DND-41 (cell line): Measurements from ENCODE around the gene FAU.
A peak's percentile ranks its signal among the peaks of the same experiment; 100 is the strongest.

Experiments
- ATAC-seq: fragments of 200-7000 bp; cut with Tn5 transposase; 3 replicates; pipeline ENCODE4 v1.9.1; 2021; ENCODE audit warnings: low read depth; ENCODE audit not compliant: insufficient read depth
- DNase-seq: peaks from one replicate; pipeline ENCODE4 v3.0.0-alpha.2; 2020
- H2AFZ ChIP-seq: 2 replicates; pipeline ENCODE4 v1.6.0; 2012; ENCODE audit warnings: low read depth, low read length
- H3K27ac ChIP-seq: 2 replicates; pipeline ENCODE4 v1.5.1; 2012; ENCODE audit warnings: low read length, inconsistent platforms
- H3K27me3 ChIP-seq: fragments of 200-600 bp; sonication (generic); 2 replicates; pipeline ENCODE4 v1.6.0; 2012; ENCODE audit warnings: low read length, mild to moderate bottlenecking, inconsistent platforms; ENCODE audit not compliant: insufficient read depth, poor library complexity
- H3K36me3 ChIP-seq: 2 replicates; pipeline ENCODE4 v1.5.1; 2012; ENCODE audit warnings: low read length, inconsistent platforms; ENCODE audit not compliant: insufficient read depth
- H3K4me1 ChIP-seq: 2 replicates; pipeline ENCODE4 v1.5.1; 2012; ENCODE audit warnings: mild to moderate bottlenecking, low read length; ENCODE audit not compliant: insufficient read depth
- H3K4me2 ChIP-seq: 2 replicates; pipeline ENCODE4 v1.6.0; 2012; ENCODE audit warnings: mild to moderate bottlenecking, moderate library complexity, low read length, inconsistent platforms; ENCODE audit not compliant: insufficient read depth
- H3K4me3 ChIP-seq, 2 experiments: fragments of 200-600 bp in 1 of 2; shearing (Covaris generic) in 1 of 2; 2 replicates each; pipeline ENCODE4 v1.5.1; 2012 to 2016; ENCODE audit warnings: inconsistent platforms in 2 of 2, low read length in 2 of 2, mild to moderate bottlenecking in 2 of 2, low read depth in 1 of 2, moderate library complexity in 1 of 2
- H3K79me2 ChIP-seq: 2 replicates; pipeline ENCODE4 v1.6.0; 2012; ENCODE audit warnings: low read length, inconsistent platforms; ENCODE audit not compliant: insufficient read depth
- H3K9ac ChIP-seq: 2 replicates; pipeline ENCODE4 v1.6.0; 2012; ENCODE audit warnings: low read depth, mild to moderate bottlenecking, inconsistent platforms, low read length, moderate library complexity
- H3K9me3 ChIP-seq: 2 replicates; pipeline ENCODE4 v1.5.1; 2012; ENCODE audit warnings: low read length, moderate library complexity, mild to moderate bottlenecking, inconsistent platforms; ENCODE audit not compliant: insufficient read depth, severe bottlenecking
- H4K20me1 ChIP-seq: 2 replicates; pipeline ENCODE4 v1.6.0; 2012; ENCODE audit warnings: low read length; ENCODE audit not compliant: insufficient read depth
- CTCF ChIP-seq: IDR thresholded peaks from 2 replicates; pipeline ENCODE4 v1.5.1; 2012; ENCODE audit warnings: borderline replicate concordance, low read length, moderate library complexity, mild to moderate bottlenecking; ENCODE audit not compliant: poor library complexity, severe bottlenecking; ENCODE audit errors: extremely low read depth
- EZH2 ChIP-seq: IDR thresholded peaks from 3 replicates; pipeline ENCODE4 v1.6.1; 2012; ENCODE audit warnings: borderline replicate concordance, low read depth, mild to moderate bottlenecking, moderate library complexity, low read length, inconsistent platforms; ENCODE audit not compliant: severe bottlenecking

The FAU gene

DNA sequence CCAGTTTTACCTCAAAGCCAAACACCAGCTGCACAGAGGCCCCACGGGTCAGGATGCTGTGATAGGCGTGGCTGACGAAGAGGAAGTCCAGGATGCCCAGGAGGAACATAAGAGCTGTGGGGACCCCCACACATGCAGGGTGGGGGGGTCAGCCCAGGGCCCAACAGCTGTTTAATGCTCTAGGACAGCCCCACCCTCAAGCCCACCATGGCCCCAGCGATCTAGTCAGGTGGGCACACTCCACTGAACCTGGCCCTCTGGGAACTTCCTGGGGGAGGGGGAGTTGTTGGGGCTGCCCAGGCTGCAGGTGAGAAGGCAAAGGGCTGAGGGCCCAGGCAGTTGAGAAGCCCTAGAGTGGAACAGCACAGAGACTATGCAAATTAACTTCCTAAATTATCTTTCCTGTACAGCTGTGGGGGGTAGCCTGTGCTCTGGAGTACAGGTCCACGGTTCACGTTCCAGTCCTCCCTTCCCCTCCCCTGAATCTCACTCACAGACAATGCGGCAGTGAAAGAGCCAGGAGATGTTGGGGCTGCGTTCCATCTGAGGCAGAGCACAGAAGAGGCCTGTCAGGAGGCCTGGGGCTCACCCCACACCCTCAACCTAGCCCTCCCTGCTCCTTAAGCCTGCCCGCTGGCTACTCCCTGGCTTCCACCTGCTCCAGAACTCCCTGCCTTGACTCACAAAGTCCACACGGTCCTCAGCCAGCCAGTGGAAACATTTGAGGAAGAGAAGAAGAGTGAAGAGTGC is 10.5 kb upstream of the FAU start:
- no peak for DNase-seq
- H3K9me3 ChIP-seq: no peaks in the 10 kb centered on the region
- H4K20me1 ChIP-seq: peaks cover 21% of the 10 kb centered on the region
- no peaks in the 10 kb centered on the region for H3K27me3 ChIP-seq
- TF ChIP-seq EZH2 (no peak), CTCF (no peak)
- peak overlapping the region; percentile 82; the same call in 1 of the 2 replicates for H3K9ac ChIP-seq
- H3K4me3 ChIP-seq: peak overlapping the region in 1 of 2 experiments; percentile 86; a peak in 3 of 4 replicates
- H2AFZ ChIP-seq: no peak overlapping the region
- H3K4me1 ChIP-seq: peaks cover 29% of the 10 kb centered on the region
- no peak overlapping the region for H3K27ac ChIP-seq
- H3K36me3 ChIP-seq: peaks cover 56% of the 10 kb centered on the region
- peak overlapping the region; percentile 83 for H3K4me2 ChIP-seq
- no peak for ATAC-seq
- peaks cover 26% of the 10 kb centered on the region for H3K79me2 ChIP-seq

GRCh38 chr11:65131895-65132237 is 9.9 kb upstream of the FAU start:
- H3K9ac ChIP-seq: no peak overlapping the region
- peaks cover 26% of the 10 kb centered on the region for H3K79me2 ChIP-seq
- no peaks in the 10 kb centered on the region for H3K9me3 ChIP-seq
- no peak for DNase-seq
- 0 out of 2 replicates have a peak overlapping the region, but pooled peaks have one; percentile 83 for H3K4me2 ChIP-seq
- no peak overlapping the region for H2AFZ ChIP-seq
- H3K36me3 ChIP-seq: peaks cover 62% of the 10 kb centered on the region
- no peak overlapping the region for H3K27ac ChIP-seq
- H3K27me3 ChIP-seq: no peaks in the 10 kb centered on the region
- TF ChIP-seq CTCF (no peak), EZH2 (no peak)
- H4K20me1 ChIP-seq: peaks cover 21% of the 10 kb centered on the region
- no peak overlapping the region for H3K4me3 ChIP-seq
- peaks cover 29% of the 10 kb centered on the region for H3K4me1 ChIP-seq
- ATAC-seq: no peak

DNA sequence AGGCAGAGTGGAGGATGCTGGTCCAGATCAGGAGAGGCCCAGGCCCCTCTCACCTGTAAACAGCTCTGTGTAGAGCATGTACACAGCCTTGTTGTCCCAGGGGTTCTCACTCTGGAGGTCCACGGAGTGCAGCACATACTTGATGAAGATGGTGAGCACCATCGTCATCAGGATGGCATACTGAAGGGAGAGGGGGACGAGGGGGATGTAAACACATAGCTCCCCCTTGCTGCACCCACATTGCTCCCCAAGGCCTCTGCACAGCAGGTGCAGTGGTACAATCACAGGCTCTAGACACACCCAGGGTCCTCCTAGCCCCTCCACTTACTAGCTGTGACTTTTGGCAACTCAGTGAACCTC is 9.5 kb upstream of the FAU start:
- no peaks in the 10 kb centered on the region for H3K9me3 ChIP-seq
- no peak overlapping the region for H2AFZ ChIP-seq
- no peak overlapping the region for H3K9ac ChIP-seq
- H3K4me3 ChIP-seq: no peak overlapping the region
- H3K27ac ChIP-seq: no peak overlapping the region
- no peak overlapping the region for H3K4me2 ChIP-seq
- TF ChIP-seq EZH2 (no peak), CTCF (no peak)
- no peak for DNase-seq
- H3K27me3 ChIP-seq: no peaks in the 10 kb centered on the region
- H3K36me3 ChIP-seq: peaks cover 67% of the 10 kb centered on the region
- H3K4me1 ChIP-seq: peaks cover 29% of the 10 kb centered on the region
- peaks cover 21% of the 10 kb centered on the region for H4K20me1 ChIP-seq
- H3K79me2 ChIP-seq: peaks cover 26% of the 10 kb centered on the region
- no peak for ATAC-seq
